NCI-H345 treated with DMSO at 0.1 percent for 48 hours (cell line): ENCODE results near the gene EEFSEC.

ENCODE experiments used
- DNase-seq: peaks from one replicate; lab custom pipeline; 2025; ENCODE audit not compliant: unreplicated experiment; lab: John Stamatoyannopoulos, UW

Gene EEFSEC

DNA sequence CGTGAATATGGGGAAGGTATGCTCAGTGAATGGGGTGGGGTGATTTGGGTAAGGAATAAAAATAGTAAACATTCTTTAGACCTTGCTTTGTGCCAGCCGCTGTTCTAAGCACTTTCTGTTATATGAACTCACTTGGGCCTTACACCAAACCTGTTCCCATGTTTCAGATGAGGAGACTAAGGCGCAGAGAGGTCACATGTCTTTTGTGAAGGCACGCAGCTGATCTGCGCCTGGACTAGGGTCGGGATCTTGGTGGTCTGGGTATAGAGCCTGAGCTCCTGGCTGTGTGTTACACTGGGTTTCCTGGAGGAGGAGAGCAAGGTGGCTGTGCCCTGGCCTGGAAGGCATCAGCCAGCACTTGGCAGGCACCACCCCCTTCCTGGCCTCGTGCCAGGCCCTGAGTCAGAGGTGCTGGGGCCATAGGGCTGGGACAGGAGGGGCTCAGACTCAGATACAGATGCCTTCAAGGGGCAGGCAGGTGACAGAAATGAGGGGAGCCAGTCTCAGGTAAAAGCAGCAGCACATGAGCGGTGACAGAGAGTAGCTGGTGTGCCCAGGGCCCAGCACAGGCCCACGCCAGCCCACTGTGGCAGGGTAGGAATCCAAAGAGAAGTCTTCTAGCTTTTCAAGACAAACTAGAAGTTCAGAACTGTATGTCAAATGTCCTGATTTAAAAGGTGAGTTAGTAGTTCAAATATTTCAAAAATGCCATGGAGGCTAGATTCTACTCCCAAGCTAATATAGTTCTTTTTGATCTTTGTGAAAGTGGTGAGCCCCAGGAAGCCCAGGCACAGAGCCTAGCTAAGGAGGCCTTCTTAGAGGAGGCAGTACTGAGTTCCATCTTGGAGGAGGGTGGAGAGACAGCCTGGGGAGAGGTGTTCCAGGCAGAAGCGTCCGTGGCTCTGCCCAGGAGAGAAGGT is 230.3 kb downstream of the EEFSEC start:
- DNase-seq = no peak

DNA sequence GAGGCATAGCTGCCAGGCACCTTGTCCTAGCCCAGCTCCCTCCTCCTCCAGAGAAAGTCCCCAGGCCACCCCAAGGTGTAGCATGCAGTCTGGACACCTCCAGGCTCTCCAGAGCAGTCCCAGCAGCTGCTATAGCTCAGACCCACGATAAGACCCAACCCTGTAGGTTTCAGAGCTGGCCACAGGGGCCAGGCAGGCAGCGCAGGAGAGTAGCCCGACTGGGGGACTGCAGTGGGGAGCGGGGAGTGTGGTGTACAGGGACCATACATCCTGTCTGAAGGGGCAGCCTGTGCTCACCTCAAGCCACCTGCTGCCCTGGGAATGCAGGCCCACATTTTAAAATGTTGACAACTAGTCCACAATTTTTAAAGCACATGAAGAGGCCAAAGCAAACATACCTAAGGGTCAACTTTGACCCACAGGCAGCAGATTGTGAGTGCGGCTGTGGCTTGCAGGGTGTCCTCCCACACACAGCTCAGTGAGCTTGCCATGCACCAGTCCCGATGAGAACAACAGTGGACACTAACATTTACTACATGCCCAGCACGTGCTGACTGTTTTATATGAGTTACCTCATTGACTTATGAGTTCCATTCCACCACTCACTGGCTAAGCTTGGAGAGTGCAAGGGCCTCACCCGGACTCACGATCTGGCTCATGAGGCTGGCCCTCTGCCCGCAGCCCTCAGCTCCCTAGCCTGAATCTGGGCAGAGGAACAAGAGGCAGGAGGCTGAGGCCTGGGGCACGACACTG is 232.0 kb downstream of the EEFSEC start:
- DNase-seq = no peak

DNA sequence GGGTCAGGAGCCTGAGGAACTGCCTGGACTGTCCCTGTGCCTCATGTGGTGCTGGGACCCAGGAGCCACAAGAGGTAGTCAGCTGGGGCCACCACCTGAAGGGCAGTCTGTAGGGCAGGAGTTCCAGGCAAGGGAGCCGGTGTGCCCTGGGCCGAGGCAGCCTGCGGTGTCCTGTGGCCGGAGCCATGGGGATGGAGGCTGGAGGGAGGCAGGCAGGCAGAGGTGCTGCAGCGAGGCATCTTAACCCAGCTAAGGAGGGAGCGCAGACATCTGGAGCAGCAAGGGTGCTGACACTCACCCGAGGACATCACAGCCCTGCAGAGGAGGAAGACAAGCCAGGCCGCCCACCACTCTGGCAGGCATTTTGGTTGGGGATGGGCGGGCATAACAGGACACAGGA is 235.7 kb downstream of the EEFSEC start:
- no peak for DNase-seq

DNA sequence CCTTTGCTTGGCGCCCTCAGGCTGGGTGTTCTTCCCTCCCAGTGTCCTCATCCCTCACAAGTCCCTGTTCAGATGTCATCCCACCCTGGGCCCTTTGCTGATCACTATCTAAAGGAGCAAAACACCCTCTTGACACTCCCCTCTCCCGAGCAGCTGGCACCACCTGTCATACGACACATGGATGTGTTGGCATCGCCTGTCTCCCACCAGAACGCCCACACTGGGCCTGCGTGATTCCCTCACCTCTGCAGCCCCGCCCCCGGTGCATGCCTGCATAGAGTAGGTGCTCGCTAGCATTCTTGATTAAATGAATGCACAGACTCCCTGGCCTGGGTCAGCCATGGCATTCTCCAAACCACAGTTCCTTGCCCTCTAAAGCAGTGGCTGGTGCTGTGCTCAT is 237.6 kb downstream of the EEFSEC start:
- DNase-seq = no peak

DNA sequence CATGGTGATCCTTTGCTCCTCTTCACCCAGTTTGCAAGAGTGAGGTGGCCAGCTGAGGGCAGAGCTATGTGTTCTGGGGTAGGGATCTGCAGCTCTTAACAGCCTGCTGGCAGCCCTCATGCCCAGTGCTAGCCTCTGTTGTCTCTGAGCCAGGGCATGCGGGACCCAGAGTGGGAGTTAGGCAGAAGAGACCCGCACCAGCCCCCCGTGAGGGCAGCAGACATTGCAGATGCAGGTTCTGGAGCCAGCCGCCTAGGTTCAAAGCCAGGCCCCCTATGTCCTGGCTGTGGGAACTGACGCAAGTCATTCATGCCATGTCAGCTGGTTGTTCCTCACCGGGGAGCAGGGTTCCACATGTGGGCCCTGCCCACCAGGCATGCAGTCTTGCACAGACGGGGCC is 238.7 kb downstream of the EEFSEC start:
- no peak for DNase-seq

DNA sequence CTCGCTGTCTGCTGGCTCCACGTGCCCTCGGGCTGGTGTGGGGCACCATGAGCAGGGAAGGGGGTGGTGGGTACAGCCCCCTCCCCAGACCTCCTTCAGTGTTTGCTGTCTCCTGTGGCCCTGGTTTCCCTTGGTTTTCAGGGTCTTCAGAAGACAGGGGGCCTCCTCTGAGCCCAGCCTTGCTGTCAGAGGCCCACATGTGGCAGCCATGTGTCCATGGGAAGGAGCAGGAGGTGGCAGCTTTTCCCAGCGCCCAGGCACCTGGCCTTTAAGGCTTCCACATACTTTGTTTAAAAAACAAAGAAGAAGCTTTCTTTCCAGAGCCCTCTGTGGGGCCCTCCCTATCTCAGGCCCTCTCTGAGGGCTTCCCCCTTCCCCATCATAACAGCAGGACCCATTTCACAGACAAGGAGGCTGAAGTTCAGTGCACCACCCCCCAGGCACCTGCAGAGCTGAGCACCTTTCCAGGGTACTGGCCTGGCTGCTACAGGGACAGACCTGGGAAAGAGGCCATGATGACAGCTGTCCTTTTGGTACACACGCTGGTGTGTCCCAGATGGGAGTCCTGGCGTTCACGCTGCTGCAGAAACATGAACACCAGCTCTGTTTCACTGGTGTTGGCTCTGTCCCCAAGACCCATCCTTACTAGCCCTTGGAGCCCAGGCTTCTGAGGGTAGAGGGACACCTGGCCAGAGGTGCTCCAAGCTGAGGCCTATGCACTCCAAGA is 239.7 kb downstream of the EEFSEC start:
- DNase-seq = no peak

DNA sequence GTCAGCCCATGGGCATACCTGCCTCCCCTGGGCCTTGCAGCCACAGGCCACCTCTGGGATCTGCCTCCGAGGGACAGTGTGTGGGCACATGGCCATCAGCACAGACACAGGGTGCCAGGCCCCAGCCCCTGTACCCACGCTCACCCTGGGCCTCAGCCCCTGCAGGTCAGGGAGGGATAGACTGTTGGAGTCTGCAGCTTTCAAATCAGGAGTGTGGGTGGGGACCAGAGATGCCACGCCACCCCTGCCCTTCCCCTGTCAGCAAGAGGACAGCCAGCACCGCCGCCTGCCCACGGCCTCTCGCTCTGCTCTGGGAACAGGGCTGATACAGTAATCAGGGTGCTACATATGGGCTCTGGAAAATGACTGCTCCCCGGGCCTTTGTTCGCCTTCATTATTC is 240.8 kb downstream of the EEFSEC start:
- no peak for DNase-seq

DNA sequence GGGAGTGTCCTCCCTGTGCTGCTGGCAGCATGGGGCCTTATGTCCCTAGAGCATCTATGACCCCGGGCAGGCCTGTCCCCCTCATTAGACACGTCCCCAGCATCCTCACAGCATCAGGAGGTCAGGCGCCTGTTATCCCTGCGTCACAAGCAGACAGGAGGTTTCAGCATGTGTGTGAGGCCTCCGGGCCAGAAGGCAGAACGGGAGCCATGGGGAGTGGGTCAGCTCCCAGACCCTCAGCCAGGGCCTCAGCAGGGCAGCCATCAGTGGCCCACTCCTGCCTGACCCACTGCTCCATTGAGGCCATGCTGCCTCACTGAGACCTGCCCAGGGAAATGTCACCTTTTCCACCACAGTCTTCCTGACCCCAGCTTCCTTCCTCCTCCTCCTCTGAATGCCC is 241.8 kb downstream of the EEFSEC start:
- DNase-seq = no peak

DNA sequence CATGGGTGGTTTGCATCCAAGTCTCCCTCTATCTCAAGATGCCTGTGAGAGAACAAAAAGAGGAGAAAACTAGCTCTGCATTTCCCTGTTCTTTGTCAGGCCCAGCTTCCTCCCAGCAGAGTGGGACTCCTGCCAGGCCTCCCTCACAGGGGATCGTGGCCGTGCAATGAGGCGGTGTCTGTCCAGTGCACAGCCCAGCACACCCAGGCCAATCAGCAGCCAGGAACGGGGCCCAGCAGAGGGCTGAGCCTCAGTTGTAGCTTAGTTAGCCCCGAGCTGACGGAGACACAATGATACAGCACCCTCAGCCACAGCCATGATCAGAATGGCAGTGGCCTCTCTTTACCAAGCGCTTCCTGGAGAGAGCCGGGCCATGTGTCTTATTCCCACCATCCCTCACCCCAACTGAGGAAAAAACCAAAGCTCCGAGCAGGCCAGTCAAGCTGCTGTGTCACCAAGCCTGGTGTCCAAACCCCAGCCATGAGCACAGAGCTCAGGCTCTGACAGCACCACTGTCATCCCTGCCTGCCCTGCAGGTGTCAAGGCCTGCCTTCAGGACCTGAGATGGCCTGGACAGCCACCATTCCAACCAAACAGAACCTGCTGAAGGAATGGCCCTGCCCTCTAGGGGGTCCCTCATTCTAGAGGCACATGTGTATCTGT is 242.3 kb downstream of the EEFSEC start:
- DNase-seq = no peak

DNA sequence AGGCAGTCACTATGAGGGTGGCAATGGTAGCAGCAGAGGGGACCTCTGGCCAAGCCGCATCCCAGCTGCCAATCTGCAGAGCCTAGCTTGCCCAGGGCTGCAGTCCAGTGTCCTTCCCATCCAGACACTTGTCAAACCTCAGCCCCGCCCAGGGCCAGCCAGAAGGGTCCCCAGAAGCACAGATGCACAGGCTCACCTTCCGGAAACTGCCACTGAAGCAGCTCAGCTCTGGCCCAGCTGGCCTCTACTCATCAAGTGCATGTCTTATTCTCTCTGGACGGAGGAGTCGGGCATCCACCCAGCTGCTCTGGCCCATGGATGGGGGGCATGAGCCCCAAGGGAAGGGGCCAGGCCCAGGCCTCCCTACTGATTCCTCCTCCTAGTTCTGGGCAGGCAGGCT is 244.2 kb downstream of the EEFSEC start:
- DNase-seq = no peak

DNA sequence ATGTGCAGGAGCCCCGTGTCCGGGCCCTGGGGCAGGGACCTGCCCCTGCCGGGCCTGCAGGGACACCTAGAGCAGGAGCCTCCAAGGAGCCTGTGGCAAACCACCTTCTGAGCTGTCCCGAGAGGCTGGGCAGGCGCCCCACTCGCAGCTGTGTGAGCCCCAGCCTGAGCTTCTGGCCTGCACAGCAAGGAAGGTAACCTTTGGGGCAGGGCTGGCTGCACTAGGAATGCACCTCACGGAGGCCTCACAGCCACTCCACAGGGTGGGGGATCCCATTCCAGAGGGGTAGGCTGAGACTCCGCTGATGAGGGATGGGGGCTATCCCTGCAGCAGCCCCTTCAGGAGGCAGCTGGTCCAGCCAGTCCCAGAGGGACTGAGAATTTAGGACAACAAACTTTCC is 245.3 kb downstream of the EEFSEC start:
- DNase-seq = no peak

DNA sequence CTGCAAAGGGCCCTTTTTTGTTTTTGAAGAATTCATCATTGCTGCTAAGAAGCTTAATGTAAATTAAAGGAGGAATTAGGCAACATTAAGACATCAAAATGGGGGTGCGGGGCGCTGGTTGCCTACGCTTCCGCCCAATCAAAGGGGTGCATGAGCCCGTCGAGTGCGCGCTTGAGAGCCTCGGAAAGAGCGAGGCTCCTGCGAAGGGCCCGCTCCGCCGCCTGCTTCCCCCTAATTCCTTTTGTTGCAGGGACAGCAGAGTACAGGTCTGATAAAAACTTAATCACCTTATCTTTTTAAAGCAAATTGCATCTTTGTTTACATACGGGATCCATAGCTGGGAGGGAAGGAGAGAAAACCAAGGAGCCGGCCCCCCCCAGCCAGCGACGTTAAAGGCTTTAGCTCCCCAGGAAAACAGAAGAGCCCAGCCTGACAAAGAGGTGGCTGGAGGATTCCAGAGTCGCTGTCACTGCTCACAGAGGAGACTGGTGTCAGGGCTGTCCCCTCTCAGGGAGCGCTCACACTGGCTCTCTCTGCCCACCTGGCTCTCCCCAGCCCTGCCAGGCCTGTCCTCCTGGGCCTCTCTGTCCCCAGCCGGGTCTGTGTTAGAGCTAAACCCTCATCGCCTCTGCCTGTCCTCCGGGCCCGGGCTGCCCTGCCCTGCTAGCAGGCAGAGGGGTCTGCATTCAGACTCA is 246.1 kb downstream of the EEFSEC start:
- DNase-seq = no peak

DNA sequence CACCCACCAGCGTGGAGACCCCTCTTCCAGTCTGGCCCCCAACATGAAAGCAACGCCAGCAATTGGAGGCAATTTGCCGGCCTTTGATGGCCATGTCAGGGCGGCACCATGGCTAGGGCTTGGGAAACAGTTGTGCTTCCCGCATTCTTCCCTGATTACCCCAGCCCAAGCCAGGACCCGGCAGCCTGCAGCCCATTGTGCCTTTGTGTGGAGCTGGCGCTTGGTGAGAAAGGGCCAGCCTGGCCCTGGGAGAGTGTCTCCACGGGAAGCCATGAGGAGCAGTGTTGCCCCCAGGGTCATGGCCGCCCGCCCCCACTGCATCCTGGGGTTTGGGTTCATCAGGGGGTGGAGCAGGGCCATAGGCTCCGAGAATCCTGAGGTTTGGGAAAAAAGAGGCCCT is 247.4 kb downstream of the EEFSEC start:
- no peak for DNase-seq

DNA sequence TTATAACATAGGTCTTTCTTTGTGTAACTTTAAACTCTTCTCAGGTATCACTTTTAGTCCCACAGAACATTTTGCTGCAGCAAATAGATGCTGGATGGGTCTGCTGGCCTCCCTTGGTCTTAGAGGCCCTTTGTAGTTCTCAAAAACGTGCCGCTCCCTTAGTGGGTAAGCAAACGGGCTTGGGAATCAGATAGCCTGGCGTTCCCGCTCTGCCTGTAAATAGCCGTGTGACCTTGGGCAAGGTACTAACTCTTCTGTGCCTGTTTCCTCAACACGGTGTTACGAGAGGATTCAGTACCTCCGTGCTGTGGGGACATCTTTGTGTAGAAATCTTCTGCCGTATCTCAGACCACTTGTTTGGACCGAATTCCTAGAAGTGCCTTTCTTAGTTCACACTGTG is 249.0 kb downstream of the EEFSEC start:
- DNase-seq = no peak

DNA sequence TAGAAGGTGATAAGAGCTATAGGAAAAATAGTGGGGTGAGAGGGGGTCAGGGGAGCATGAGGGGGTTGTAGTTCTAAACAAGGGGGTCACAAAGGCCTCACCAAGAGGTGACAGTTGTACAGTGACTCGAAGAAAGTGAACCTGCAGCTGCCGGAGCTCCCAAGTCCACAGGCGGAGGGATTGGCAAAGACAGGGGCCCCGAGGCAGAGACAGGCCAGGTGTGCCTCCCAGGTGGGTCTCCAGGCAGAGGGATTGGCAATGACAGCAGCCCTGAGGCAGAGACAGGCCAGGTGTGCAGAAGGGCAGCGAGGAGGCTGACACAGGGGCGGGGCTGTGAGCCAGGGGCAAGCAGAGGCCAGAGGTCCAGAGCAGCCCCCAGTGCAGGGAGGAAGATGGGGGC is 249.7 kb downstream of the EEFSEC start:
- DNase-seq = no peak

DNA sequence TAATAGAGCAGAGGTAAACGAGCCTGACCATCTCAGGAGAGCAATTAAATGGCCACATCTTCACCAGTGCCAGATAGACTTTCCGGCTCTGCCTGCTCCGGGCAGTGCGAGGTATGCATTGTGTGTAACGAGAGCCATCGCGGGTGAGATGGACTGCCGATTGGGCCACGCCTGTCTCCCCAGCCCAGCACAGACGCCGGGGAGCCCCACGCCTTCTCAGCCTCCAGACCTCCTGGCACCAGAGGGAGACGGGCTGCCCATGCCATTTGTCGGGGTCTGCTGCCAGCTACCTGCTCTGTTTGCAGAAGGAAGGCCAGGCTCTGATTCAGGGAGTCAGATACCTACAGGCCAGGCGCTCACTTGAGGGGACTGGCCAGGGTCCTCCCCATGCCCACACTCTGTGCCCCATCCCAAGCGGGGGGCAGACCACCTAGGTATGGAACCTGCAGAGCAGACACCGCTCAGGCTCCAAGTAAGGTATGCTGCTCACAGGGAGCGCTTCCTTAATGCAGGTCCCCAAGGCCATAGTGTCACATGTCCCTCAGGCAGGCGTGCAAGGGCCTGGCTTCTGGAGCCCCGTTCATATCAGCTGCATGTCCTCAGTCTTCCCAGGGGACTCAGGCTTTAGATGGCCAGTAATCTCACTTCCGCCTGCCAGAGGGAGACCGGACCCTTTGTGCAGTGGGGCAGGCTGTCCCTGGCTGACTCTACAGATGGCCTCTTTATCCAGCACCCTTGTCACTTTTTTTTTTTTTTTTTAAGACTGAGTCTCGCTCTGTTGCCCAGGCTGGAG is 251.2 kb downstream of the EEFSEC start:
- DNase-seq = no peak

DNA sequence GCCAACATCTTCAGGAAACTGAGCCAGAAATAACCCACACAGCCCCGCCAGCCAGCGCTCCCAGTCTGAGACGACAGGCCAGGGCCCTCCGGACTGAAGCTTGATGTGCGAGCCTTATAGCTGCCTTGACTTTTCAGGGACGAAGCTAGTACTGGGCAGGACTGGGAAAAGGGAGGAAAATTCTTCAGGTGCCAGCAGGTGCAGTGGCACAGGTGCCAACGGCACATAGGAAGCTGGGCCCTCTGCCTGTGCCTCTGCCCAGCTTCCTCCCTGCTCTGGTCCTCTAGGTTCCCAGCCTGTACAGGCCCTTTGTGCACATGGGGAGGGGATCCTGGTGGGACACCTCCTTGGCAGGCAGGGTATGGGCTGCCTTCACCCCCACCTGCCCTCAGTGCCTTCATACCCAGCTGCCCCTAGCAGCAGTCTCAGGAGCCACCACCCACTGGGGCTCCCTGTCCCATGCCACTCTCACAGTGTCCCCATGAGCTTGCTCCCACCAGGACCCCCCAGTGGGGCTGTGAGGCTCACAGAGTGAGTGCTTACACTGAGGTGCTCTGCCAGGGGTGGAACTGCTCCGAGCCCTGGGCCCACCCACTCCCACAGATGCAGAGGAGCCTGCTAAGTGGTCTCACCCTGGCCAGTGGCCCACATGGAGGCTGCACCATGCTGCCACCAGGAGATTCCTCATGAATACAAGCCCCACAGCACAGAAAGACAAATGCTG is 252.4 kb downstream of the EEFSEC start:
- DNase-seq = no peak

DNA sequence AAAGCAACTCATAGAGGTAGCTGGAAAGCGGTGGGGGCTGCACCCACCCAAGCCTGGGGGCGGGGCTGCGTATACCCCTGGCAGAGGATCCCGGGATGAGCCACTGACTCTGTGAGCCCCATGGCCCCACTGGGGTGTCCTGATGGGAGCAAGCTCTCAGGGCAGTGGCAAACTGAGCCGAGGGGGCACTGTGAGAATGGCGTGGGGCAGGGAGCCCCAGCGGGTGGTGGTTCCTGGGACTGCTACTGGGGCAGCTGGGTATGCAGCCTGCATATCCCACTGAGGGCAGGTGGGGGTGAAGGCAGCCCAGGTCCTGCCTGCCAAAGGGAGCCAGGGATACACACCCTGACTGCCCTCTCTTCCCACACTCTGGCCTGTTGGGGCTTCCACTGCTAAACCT is 254.0 kb downstream of the EEFSEC start:
- no peak for DNase-seq

DNA sequence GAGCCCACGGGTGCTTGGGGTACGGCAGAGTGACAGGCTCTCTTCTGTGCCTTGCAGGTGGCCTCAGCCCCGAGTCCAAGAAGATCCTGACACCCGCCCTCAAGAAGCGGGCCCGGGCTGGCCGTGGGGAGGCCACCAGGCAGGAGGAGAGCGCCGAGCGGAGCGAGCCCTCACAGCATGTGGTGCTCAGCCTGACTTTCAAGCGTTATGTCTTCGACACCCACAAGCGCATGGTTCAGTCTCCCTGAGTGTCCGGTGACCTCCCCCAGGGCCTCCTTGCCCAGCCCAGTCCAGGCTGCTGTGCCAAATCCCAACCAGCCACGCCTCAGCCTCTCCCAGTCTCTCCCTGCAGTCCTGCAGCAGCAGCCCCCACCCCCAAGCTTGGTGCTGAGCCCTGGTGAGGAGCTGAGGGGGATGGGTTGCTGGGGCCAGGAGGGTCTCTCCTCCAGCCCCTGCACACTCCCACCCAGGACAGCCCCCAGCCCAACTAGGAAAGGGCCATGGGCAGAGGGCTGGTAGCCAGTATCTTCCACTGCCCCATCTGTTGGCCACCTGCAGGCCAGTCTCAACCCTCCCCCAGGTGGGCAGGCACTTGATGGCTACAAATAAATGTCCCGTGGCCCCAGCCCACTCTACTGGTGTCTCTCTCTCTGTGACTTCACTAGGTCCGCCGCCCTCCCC is 254.9 kb downstream of the EEFSEC start:
- DNase-seq = no peak
